SIG-M5 (cell line): ENCODE measurements around the gene OTOG.

ENCODE experiments used
- DNase-seq: peaks from one replicate; lab custom pipeline; 2025; lab: John Stamatoyannopoulos, UW

Gene OTOG

DNA sequence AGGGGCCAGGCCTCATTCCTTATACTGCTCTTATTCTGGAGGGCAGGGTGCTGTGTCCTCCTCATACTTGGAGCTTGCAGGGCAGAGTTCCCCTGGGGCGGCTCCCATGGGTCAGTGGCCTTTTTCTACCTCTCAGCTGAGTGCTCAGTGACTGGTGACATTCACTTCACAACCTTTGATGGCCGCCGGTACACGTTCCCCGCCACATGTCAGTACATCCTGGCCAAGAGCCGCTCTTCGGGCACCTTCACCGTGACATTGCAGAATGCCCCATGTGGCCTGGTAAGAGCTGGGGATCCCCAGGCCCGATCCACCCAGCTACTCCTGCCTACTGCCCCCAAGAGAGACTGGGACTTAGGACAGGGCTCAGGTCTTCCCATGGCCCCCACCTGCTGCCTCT lies 14.5 kb downstream of the OTOG start:
- no peak for DNase-seq

- DNase-seq, result no peak
Observed at GRCh38 chr11:17563231-17563646, 16.2 kb downstream of the OTOG start.

- DNase-seq, result no peak
Observed at GRCh38 chr11:17563961-17564686, 17.1 kb downstream of the OTOG start.

DNA sequence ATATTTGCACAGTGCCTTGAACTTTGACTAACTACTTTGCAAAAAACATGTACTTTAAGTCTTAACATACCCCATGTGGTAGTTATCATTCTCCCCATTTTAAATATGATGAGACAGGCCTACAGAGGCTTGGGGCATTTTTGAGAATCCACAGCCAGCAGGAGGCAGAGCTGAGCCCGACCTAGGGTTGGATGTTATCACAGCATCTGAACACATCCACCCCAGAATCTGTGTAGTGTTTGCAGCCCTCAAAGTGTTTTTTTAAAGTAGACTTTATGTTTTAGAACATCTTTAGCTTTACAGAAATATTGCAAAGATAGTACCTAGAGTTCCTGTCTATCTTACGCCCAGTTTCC lies 17.6 kb downstream of the OTOG start:
- DNase-seq, result no peak

GRCh38 chr11:17568944-17569343 lies 21.9 kb downstream of the OTOG start:
- no peak for DNase-seq

- no peak for DNase-seq
Observed at GRCh38 chr11:17570034-17570433, 23.0 kb downstream of the OTOG start.

- no peak for DNase-seq
Observed at GRCh38 chr11:17571431-17572358, 24.6 kb downstream of the OTOG start.

- DNase-seq, result no peak
Observed at GRCh38 chr11:17572359-17572690, 25.3 kb downstream of the OTOG start.

GRCh38 chr11:17572791-17573460 lies 25.9 kb downstream of the OTOG start:
- no peak for DNase-seq

DNA sequence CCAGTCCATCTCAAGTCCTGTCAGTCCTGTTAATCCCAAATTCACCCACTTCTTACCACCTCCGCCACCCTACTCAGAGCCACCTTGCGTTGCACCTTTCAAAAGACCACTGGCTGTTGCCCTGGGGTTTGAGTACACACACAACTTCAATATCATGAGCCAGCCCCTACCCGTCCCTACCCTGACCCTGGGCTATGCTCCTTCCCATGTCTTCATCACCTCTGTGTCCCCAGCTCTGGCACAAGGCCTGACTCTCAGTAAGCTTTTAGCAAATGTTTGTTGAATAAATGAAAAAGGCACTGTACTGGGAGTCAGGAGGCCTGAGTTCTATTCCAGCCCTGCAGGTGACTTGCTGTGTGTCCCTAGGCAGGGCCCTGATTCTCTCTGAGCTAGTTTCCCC lies 26.5 kb downstream of the OTOG start:
- DNase-seq, result no peak

GRCh38 chr11:17574141-17575091 lies 27.4 kb downstream of the OTOG start:
- no peak for DNase-seq

DNA sequence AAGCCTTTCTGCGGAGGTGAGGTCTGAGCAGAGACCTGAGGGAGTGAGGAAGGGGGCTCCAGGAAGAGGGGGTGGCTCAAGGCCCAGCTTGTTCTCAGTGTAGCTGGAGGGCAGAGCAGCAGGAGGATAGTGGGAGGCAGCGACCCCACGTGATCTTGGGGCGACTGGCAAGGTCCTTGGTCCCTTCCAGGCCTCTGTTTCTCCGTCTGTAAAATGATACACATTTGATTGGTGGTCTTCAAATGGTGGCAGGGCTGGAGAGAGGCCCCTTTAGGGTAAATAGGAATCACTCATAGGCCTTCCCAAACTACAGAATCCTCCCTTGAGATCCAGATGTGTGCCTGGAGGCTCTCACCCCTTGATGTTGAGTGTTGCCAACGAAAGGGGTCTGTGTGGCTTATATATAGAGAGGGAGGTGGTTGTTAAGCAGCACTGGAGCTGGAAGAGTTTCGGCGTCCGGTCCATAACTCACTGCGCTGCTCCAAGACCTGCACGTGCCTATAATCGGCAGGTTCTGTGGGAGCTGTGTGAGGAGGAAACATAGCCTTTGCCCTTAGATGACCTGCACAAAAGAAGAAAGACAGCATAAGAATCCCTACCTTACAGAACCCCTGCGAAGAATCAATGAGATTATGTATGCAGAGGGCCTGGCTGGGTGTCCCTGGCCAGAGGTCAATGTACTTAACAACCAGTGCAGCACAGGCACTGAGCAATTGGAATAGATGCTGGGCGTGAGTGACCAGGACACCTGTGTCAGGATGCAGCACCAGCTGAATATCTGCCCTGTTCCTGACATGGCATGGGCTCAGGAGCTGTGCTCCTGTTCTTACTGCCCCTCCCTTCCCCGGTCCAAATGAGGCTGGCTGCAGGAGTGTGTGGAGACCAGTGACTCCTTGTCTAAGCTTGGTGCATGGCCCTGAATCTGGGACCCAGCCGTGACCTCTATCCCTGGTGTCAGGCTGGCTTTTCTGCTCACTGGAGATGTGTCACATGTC lies 28.7 kb downstream of the OTOG start:
- DNase-seq, result no peak

DNA sequence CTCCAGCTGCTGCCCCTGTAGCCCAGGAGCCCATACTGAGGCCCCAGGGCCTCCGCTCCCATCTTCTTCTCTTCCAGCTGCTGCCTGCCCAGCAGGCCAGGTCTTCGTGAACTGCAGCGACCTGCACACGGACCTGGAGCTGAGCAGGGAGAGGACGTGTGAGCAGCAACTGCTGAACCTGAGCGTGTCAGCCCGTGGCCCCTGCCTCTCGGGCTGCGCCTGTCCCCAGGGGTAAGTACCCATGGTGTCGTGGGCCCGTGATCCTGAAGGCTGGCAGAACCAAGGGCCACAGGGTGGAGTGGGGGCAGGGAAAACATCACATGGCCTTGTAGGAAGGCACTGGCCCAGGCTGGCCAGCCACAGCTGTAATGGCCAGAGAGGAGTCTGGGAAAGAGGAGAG lies 31.2 kb downstream of the OTOG start:
- DNase-seq, result no peak

DNA sequence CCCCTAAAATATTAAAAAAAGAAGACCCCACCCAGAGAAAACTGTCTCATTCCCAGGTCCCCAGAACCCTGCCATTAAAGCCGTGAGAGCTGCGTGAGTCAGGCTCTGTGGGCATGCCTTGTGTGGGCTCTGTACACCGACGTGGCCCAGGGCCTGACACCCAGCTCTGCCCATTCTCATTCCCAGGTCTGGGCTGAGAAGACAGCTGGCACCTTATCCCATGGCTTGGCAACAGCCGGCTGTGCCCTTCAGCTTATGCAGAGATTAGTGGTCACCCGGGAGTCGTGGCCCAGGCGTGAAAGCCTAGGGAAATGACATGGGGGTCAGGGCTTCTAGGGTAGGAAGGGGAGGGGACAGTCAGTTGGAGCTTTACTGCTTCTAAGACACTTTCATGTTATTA lies 31.9 kb downstream of the OTOG start:
- DNase-seq, result no peak

GRCh38 chr11:17579451-17579850 lies 32.4 kb downstream of the OTOG start:
- DNase-seq, result no peak

- no peak for DNase-seq
Observed at GRCh38 chr11:17580271-17580670, 33.2 kb downstream of the OTOG start.

DNA sequence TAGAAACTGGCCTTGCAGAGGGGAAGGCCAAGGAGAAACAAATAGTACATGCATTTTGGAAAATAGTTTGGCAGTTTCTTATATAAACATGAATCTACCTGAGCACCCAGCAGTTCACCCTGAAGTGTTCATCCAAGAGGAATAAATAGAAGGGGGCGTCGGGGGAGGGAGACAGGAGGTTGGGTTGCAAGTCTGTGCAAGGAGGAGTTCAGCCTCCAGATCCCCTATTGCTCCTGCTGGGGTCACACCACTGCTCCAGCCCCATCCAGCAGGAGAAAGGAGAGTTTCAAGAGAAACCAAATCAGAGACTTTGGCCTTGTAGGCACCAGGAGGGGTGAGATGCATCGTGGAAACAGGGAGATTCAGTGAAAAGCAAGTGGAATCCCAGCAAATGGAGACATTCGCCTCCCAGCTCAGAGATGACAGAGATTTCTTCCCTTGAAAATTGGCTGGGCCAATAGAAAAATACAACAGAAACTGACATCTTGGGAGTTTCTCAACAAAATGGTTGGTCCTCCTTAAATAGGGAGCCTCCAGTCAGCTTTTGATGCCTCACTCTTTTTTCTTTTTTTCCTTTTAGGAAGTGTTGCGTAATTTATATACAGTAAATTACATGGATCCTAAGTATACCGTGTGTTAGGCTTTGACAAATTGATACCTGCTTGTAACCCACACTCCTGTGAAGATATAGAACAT lies 34.1 kb downstream of the OTOG start:
- DNase-seq, result no peak

DNA sequence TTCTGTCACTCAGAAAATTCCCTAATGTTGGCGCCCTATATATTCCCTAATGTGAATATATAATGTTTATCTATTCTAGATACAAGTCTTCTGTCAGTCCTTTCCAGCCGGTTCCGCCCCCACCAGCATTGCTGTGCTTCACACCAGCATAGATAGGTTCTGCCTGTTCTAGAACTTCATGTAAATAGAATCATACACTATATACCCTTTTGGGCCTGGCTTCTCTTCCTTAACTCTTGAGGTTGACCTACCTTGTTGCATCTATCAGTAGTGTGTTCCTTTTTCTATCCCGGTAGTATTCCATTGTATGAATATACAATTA lies 34.6 kb downstream of the OTOG start:
- DNase-seq, result no peak

GRCh38 chr11:17585911-17586695 lies 39.0 kb downstream of the OTOG start:
- DNase-seq, result no peak
